ENCODE results near the gene ZNF558.
A peak's percentile ranks its signal among the peaks of the same experiment; 100 is the strongest.

Gene ZNF558

DNA sequence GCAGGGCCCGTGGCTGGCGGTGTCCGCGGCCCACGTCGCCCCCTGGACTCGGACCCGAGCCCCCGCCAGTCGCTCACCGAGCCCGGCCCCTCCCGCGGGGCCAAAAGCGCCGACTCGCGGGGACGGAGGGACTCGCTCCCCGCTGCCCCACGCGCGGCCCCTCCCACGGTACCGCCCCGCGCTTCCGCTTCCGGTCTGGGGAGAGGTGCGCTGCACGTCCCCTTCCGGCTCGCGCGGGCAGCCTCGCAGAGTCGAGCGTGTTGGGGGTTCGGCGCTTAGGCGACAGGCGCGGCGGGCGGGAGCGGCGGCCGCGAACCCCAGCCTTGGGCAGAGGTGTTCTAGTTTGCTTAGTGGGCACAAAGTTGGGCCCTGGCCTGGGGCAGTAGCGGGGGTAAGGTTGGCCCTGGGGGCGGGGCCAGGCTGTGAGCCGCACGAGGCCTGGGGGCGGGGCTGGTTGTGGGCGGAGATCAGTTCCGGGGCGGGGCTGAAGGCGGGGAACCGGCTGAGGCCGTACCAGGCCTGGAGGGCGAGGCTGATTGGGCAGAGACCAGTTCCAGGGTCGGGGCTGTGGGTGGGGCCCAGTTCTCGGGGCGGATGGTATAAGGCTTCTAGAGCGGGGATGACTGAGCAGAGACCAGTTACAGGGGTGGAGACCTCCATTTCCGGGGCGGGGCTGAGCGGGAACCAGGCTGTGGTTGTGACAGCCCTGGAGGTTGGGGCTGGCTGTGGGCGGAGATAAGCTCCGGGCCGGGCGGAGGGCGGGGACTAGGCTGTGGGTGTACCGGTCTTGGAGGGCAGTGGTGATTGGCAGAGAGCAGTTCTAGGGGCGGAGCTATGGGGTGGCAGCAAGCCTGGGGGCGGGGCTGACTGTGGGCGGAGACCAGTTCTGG is at the start of gene ZNF558, which contains the start of gene MBD3L1:
ZNF558 (minus strand) TSS at position 173 of the 890 bp plus-strand sequence. CDS start 9,645 bp downstream, outside the sequence.
MBD3L1 (plus strand) TSS at position 246 of the 890 bp plus-strand sequence. CDS start 10,302 bp downstream, outside the sequence.
- peak; percentile 93 to 100 (median 99) for DNase-seq

DNA sequence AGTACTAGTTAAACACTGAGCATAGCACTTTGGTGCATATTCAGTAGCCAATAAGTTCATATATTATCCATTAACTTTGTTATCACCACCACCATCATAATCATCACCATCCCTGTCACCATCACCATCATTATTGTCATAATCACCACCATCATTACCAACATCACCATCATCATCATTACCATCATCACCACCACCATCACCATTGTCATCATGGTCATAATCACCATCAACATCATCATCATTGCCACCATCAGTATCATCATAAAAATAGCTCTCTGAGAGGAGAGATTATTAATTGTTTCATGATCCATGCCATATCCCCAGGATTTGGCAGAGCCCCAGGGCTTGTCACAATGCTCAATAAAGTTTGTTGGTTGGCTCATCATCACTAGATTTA is 49.4 kb upstream of the ZNF558 start:
- DNase-seq, result no peak

DNA sequence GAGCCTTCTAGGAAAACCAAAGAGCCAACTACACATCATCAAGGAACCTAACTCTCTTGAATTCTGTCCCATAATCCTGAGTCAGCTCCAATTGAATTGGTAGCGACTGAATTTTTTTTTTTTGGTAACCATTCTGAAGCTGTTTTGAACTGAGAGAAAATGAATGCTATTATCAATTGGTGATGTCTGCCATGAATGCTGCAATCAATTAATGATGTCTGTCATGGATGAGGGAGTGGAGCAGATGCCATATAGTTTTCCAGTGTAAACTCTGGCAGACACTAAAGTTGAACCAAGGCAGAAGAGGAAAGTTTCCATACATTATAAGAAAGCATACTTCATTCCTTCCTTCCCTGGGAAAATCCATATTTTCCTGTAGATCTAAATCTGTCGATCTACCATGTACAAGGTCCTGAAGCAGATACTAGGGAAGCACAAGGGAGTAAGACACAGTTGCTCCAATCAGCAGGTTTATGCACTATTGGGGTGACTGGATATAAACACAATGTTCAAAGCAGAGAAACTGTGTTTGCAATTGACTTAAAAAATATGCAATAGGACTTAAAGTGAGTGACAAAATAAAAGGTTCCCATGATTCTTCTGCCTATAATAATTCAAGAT is 48.9 kb upstream of the ZNF558 start:
- DNase-seq, result no peak

DNA sequence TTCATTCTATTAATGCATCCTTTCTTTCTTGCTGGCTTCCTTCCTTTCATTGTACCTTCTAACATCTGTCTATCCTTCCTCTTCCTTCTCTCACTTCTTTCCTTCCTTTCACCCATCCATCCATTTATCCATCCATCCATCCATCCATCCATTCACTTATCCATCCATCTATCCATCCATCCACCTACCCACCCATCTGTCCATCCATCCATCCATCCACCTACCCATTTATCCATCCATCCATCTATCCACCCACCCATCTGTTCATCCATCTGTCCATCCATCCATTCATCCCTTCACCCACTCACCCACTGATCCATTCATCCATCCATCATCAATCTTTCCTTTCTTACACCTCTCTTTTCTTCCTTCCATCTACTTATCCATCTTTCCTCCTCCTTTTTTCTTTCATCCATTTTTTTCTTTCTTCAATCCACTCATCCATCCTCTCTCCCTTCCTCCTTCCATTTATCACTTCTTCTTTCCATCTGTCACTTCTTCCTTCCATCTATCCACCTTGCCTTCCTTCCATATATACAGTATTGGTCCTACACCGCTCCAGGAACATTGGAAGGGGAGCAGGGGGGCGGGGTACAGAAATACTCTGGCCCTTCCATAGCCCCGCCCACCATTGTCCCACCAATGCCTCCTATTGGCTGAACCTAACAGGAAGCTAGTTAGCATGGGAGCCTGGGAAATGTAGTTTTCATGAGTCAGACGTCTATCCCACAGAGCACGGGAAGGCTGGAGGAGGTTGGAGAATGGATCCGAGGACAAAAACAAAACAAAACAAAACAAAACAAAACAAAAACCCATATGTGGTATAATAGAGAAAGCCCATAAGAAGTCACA is 46.0 kb upstream of the ZNF558 start:
- no peak for DNase-seq

DNA sequence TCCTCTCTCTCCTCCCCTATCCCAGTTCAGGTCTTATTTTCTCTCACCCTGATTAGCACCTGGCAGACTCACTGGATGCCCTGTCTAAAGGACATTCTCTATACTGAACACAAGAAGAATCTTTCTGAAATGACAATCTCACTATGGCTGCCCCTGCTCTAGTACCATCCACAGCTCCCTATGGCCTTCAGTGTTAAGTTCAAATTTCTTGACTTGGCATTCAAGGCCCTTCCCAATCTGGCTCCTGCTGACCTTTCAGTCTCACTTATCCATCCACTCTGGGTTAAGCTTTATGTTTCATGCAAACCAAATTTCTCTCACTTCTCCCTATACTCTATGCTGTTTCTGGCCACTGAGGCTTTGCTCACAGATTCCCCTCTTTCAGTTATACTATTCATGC is 34.2 kb upstream of the ZNF558 start:
- DNase-seq, result no peak

DNA sequence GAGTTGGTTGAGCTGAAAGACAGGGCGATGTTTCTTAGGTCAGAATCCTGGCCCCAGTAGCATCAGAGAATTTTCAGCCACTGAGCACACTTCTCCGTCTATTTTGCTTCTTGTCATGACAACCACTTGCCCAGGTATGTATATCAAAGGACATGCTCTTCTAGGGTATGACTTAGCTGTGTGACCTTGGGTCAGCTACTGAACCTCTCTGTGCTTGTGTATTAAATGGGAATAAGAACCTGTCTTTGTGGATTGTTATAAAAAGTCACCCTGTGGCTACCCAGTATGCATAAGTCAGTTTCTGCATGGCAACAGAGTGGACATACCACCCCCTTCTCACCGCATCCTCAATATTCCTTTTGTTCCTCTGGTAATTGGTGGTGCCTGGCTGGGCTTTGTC is 26.2 kb upstream of the ZNF558 start:
- DNase-seq, result no peak

DNA sequence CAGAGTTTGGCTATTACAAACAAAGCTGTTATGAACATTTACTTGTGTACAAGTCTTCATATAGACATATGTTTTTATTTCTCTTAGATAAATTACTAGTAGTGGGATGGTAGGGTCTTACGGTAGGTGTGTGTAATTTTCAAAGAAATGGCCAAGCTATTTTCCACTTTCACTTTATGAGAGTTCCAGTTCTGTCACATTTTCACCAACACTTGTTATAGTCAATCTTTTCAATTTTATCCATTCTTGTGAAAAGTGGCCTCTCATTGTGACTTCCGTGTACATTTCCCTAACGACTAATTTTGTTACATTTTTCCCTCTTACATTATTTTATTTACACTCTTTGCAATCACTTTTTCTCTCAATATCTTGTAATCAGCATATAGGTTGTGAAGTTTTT is 18.4 kb upstream of the ZNF558 start:
- no peak for DNase-seq

DNA sequence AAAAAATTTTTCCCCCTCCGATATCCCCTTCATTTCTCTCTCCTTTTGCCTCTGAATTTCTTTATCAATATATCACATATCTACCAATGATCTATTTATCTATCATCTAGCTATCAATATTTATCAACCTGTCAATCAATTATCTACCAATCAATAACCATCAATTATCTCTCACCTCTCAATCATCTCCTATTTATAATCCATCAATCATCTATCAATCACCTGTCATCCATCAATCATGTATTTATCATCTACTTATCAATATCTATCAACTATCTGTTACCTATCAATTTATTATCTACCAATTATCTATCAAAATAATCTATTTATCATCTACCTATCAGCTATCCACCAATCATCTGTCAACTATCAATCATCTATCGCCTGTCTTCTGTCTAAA is 17.1 kb upstream of the ZNF558 start:
- DNase-seq, result no peak

DNA sequence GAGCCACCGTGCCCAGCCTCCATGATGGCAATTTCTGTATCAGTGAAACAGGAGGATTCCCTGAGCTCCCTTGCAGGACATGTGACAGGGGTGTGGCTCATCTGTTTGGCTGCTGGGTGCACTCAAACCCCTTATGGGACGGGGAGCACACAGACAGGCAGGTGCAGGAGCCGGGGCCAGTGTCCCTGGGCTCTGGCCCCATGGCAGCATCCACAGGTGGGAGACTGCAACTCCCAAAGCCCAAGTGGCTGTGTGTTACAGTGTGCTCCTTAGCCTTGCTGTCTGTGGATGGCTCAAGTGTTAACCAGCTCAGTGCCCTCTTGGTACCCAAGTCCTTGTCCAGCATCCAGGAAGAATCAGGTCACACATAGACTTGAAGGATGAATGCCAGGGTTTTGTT is 14.7 kb upstream of the ZNF558 start:
- no peak for DNase-seq

DNA sequence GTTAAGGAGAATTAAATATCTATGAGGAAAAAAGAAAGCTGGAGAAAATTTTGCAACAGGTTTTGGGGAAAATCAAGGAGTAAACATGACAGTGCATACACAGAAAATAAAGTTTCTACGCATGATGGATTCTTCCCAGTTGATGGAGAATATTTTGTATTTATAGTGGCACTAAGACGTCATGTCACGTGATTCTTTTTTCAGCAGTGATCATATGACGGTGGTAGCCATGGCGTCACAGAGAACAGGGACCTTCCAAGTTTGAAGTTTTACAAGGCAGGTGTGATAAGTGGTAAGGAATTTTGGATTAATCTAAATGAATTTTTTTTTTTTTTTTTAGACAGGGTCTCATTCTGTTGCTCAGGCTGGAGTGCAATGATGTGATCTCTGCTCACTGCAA is 8.6 kb upstream of the ZNF558 start:
- DNase-seq, result no peak

DNA sequence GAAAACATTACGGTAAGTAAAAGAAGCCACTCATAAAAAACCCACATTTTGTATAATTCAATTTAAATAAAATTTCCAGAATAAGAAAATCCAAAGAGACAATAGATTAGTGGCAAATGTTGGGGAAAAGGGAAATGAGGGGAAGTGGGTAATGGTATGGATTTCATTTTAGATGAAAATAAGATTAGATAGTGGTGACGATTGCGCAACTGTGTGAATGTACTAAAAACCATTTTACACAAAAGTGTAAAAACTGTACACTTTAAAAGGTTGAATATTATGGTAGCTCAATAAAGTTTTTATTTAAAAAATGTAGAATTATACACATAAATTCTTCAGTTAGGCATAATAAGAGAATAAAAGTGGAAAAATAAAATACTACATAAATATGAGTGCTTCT is 3.8 kb upstream of the ZNF558 start:
- DNase-seq, result no peak

DNA sequence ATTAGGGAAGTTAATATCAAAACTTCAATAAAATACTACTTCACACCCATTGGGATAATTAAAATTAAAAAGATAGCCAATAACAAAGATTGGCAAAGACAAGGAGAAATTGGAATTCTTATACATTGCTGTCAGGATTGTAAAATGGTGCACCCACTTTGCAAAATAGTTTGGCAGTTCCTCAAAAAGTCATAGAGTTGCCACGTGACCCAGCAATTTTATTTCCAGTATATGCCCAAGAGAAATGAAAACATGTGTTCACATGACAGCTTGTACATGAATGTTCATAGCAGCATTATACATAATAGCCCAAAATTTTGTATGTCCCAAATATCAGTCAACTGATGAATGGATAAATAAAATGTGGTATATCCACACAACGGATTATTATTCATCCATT is 3.3 kb upstream of the ZNF558 start:
- DNase-seq, result no peak

DNA sequence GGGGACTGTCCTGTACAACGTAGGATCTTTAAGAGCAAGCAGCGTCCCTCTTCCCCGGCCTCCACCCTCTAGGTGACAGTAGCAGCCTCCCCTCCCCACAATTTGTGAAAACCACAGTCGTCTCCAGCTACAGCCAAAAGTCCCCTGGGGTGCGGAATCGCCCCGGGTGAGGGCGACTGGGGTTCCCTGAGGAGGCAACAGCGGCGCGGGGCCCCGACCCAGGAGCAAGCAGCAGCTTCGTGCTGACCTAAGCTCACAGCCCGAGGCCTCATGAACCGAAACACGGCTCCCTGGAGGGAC is 322 bp downstream of the ZNF558 start:
- DNase-seq, result peak in 1 of 56 donors; percentile 40

DNA sequence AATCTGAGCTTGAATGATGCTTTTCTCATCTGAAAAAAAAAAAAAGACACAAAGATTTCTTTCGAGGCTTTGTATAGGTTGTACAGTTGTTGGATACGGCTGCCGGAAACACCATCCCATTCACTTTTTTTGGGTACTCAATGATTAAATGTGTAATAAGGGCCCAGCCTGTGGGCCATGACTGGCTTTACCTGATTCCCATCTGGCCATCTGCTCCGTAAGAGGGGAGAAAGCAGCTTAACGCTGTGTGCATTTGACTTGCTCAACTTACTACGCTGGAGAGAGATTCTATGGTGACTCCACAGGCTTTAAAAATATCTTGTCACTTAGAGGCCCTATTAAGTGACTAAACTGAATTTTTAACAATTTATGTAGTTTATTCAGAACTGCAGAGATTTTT is 731 bp downstream of the ZNF558 start:
- DNase-seq, result no peak

DNA sequence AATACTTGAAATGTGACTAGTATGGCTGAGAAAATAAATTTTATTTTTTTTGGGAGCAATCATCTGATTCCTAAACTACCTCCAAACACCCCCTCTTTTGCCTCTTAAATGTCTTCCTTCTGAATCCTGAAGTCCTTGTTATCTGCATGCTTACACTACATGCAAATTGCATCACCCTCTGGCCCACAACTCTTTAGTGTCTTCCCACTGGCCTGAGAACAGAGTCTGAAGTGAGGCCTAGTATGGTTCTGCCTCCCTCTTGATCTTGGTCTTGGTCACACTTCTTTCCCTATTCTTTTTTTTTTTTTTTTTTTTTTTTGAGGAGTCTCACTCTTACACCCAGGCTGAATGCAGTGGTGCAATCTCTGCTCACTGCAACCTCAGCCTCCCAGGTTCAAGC is 4.8 kb downstream of the ZNF558 start:
- no peak for DNase-seq

DNA sequence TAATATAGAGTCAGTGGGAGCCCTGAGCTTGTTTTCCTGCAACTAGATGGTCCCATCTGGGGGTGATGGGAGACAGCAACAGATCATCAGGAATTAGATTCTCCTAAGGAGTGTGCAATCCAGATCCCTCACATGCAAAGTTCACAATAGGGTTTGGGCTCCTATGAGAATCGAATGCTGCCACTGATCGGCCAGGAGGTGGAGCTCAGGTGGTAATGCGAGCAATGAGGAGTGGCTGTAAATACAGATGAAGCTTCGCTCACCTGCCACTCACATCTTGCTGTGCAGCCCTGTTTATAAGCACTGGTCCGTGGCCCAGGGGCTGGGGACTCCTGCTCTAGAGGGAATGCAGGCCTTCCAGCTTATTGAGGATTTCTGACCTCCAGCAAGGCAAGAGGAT is 5.7 kb downstream of the ZNF558 start:
- DNase-seq, result no peak

DNA sequence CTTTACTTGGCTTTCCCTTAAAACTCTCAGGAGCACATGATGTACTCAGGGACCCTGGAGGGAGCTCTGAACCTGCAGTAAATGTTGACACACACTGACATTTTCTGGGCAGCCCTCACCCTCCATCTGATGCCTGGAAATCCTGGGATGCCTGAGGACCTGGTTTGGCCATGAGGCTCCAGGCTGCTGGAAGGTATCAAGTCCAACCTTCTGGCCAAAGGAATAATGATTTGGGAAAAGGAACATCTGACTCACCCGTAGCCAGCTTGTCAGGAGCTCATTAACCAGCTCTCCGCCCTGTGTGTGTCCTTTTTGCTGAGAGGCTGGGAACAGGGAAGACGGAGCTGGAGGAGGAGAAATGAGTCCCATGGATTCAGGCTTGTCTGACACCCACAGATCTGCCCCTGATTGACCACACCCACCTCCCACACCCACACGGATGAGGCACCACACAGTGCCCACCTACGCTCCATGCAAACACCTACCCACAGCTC is 10.3 kb downstream of the ZNF558 start:
- no peak for DNase-seq

DNA sequence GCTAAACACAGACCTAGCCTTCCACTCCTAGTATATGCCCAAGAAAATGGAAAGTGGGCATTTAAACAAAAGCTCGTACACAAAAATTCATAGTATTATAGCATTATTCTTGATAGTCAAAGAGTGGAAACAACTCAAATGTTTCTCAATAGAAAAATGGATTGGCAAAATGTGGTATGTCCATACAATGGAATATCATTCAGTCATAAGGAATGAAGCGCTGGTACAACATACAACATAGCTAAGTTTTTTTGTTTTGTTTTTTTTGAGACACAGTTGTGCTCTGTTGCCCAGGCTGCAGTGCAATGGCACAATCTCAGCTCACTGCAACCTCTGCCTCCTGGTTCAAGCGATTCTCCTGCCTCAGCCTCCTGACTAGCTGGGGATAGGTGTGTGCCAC is 11.9 kb downstream of the ZNF558 start:
- DNase-seq, result no peak

DNA sequence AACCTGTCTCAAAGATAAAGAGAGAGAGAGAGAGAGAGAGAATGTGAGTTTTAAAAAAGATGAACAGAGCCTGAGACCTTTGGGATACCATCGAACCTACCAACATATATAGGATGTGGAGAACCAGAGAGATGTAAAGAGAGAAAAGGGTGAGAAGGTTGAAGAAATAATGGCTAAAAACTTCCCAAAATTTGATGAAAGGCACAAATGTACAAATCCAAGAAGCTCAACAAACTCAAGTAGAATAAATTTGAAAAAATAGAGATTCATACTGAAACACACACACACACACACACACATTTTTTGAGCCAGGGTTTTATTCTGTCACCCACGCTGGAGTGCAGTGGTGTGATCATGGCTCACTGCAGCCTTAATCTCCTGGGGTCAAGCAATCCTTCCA is 16.3 kb downstream of the ZNF558 start:
- DNase-seq, result no peak

DNA sequence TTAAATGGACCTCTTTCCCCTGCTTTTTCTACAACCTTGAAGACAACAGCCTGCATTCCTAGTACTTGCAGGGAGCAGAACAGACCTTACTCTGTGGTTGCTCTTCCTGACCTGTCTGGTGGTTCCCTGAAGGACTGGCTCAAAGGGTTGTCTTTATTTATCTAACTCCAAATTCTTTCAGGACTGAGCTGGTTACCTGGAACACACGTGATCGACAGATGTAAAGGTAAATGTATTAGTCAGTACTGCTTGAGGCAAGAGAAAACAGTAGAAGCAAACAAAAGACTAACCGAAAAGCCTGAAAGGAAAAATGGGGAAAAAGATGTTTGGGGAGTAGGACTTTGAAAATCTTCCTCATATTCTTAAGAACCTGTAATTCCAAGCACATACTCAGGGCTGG is 17.9 kb downstream of the ZNF558 start:
- DNase-seq, result no peak

DNA sequence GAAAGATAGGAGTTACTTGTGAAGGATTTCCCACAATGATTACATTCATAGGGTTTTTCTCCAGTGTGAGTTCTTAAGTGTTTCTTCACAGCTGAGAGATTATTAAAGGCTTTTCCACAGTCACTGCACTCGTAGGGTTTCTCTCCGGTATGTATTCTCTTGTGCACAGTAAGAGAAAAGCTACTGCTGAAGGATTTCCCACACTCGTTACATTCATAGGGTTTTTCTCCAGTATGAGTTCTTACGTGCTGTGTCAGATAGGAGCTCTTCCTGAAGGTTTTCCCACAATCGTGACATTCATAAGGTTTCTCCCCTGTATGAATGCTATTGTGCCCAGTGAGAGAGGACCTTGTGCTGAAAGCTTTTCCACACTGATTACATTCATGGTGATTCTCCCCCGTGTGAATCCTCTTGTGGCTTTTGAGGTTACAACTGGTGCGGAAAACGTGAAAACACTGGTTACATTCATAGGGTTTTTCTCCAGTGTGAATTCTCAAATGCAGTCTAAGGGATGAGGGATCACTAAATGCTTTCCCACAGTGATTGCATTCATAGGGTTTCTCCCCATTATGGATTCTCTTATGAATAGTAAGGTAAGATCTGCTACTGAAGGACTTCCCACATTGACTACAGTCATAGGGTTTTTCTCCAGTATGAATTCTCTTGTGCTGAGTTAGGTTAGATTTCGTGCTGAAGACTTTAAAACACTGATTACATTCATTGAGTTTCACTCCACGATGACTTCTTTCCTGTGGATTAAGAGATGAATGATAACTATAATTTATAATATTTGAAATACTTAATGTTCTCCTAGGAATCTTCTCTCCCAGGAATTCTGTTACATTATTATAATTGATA is 20.6 kb downstream of the ZNF558 start:
- DNase-seq, result no peak

Measured in amygdala (tissue), 56 donors.